NT2/D1 (cell line): ENCODE measurements around the gene PLG.

Experiments used
- YY1 ChIP-seq: IDR thresholded peaks from 2 replicates; pipeline ENCODE4 v1.6.1; 2011; ENCODE audit not compliant: insufficient read length, insufficient read depth
- ZNF274 ChIP-seq: IDR thresholded peaks from 2 replicates; pipeline ENCODE4 v1.6.1; 2011; ENCODE audit warnings: mild to moderate bottlenecking, low read depth, low read length

DNA sequence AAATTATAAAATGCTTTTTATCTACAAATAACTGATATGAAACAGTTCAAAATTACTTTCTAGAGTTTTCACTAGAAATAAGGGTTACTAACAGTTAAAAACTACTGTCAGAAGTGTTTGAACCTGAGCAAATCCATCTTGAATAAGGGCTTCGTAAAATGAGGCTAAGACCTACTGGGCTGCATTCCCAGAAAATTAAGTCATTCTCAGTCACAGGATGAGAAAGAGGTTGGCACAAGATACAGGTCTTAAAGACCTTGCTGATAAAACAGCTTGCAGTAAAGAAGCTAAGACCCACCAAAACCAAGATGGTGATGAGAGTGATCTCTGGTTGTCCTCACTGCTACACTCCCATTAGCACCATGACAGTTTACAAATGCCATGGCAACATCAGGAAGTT, 93.7 kb downstream of the PLG start:
- TF ChIP-seq YY1 (no peak), ZNF274 (no peak)
